Cardiac septum (tissue), 1 donor: Measurements from ENCODE around the gene NACA2. TPM values are rescaled to one million over a fixed set of nuclear protein-coding genes. Genes with fewer than 3 reads are reported as not detected.
"Not testable (repeated sequence)": the region's sequence is repeated elsewhere in the genome, so short reads cannot be mapped to it uniquely, and the experiment has no call there.

ENCODE experiments used
- DNase-seq: peaks from one replicate; pipeline ENCODE4 v3.0.0-alpha.2; 2020; ENCODE audit warnings: low spot score
- intact Hi-C: fragments of 100-400 bp; cut with DNase I; formaldehyde crosslinking; loops from one replicate; pipeline ENCODE4 v1.14.0; 2022
- long read RNA-seq: library from polyadenylated mRNA; unstranded; transcript quantifications from one replicate; pipeline ENCODE4 v2.0.0, GENCODE V29; 2021
- total RNA-seq: library from RNA; stranded (reverse); fragmentation: NEBNext Ultra II Directional; extraction: Animal tissue kit (Norgen Biotek cat#: 25700); gene quantifications from one replicate; pipeline ENCODE4 v1.2.1, GENCODE V29; 2021
- donor health status: DM: no; HTN: no; CAD: no.

NACA2 gene
- not detected for total RNA-seq
- long read RNA-seq = 0 reads

DNA sequence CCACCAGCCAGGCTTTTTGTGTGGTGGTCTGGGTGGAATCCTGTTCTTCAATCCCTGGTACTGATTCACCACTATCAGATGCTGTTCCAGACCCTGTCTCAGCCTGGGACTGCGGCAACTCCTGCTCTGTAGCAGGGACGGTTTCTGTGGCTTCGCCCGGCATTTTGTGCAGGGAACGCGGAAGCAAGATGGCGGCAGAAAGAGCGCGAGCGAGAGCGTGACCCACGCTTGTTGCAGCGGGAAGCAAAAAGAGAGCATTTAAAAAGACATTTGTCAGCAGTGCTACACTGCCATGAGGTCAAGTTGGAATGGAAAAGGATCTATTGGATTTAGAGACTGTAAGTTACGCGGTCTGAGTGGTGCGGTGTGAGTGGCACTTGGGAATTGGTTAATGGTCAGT lies at the start of gene NACA2:
NACA2 (minus strand) TSS at position 202 of the 400 bp plus-strand sequence; CDS start at position 163, 39 bp downstream.
- DNase-seq = no peak
- intact Hi-C loops = no loop called here

DNA sequence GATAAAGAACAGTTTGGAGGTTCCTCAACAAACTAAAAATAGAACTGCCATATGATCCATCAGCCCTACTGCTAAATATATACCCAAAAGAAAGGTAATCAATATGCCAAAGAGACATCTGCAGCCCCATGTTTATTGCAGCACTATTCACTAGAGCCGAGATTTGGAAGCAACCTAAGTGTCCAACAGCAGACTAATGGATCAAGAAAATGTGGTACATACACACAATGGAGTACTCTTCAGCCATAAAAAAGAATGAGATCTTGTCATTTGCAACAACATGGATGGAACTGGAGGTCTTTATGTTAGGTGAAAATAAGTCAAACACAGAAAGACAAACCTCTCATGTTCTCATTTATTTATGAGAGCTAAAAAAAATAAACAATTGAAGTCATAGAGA lies 48.8 kb upstream of the NACA2 start:
- DNase-seq = no peak
- intact Hi-C loops = no loop called here

DNA sequence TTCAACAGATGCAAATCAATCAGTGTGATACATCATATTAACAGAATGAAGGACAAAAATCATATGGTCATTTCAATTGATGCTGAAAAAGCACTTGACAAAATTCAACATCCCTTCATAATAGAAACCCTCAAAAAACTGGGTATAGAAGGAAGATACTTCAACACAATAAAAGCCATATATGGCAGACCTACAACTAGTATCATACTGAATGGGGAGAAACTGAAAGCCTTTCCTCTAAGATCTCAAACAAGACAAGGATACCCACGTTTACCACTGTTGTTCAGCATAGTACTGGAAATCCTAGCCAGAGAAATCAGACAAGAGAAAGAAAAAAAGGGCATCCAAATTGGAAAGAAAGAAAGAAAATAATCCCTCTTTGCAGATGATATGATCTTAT lies 47.1 kb upstream of the NACA2 start:
- DNase-seq = no peak
- intact Hi-C loops = no loop called here

DNA sequence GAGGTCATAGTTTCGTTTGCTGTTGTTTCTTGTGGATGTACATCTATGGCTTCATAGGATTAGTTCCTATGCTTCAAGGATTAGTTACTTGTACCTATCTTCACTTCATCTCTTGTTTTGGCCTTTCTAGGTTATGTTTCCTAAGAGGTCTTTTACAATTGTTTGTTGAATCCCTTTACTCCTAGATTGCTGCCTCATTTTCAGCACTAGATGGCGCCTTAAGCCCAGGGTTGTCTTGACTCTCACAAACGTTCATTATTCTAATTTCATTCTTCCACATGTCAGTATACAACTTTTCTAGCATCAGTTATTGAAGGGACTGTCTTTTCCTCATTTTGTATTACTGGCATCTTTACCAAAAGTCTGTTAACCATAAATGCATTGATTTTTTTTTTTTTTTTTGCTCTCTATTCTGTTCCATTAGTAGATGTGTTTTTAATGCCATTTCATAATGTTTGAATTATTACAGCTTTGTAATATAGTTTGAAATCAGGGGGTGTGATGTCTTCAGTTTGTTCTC lies 45.0 kb upstream of the NACA2 start:
- intact Hi-C loops = no loop called here
- DNase-seq = no peak

DNA sequence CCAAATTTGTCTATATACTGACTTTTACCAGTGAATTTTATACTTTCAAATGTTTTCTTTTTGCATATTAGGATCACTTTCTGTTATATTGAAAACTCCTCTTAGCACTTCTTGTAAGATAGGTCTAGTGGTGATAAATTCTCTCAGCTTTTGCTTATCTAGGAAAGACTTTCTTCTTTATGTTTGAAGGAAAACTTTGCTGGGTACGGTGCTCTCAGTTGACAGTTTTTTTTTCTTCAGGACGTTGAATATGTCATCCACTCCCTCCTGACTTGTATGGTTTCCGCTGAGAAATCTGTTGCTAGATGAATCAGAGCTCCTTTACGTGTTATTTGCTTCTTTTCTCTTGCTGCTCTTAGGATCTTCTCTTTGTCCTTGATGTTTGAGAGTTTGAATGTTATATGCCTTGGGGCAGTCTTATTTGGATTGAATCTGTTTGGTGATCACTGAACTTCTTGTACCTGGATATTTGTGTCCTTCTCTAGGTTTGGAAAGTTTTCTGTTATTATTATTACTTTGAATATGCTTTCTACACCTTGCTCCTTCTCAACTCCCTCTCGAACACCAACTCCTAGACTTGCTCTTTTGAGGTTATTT lies 44.0 kb upstream of the NACA2 start:
- no peak for DNase-seq
- intact Hi-C loops = no loop called here

DNA sequence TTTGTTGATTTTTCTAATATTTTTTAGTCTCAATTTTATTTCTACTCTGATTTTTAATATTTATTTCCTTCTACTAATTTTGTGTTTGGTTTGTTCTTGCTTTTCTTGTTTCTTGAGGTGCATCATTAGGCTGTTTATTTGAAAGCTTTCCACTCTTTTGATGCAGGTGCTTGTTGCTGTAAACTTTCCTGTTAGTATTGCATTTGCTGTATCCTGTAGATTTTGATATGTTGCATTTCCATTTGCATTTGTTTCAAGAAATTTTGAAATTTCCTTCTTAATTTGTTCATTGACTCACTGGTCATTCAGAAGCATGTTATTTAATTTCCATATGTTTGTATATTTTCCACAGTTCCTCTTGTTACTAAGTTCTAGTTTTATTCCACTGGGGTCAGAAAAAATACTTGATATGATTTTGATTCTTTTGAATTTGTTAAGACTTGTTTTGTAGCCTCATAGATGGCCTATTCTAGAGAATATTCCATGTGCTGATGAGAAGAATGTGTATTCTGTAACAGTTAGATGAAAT lies 43.1 kb upstream of the NACA2 start:
- no peak for DNase-seq
- intact Hi-C loops = no loop called here

DNA sequence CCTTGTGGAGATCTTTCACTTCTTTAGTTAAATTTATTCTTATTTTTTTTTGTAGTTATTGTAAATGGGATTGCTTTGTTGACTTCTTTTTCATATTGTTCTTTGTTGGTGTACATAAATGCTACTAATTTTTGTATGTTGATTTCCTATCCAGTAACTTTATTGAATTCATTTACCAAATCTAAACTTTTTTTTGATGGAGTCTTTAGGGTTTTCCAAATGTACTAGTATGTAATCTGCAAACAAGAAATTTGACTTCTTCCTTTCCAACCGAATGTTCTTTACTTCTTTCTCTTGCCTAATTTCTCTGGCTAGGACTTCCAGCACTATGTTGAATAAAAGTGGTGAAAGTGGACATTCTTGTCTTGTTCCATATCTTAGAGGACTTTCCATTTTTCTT lies 41.8 kb upstream of the NACA2 start:
- intact Hi-C loops = no loop called here

DNA sequence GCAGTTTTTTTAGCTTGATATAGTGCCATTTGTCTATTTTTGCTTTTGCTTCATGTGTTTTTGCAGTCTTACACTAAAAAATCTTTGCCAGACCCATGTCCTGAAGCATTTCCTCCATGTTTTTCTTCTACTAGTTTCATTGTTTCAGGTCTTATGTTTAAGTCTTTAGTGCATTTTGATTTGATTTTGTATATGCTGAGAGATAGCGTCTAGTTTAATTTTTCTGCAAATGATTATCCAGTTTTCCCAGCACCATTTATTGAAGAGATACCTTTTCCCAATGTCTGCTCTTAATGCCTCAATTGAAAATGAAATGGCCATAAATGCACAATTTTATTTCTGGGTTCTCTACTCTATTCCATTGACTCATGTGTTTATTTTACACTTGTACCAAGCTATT lies 40.8 kb upstream of the NACA2 start:
- DNase-seq = no peak
- intact Hi-C loops = no loop called here

More for the DNA sequence above, 41.8 kb upstream of the NACA2 start:
- DNase-seq = no peak

DNA sequence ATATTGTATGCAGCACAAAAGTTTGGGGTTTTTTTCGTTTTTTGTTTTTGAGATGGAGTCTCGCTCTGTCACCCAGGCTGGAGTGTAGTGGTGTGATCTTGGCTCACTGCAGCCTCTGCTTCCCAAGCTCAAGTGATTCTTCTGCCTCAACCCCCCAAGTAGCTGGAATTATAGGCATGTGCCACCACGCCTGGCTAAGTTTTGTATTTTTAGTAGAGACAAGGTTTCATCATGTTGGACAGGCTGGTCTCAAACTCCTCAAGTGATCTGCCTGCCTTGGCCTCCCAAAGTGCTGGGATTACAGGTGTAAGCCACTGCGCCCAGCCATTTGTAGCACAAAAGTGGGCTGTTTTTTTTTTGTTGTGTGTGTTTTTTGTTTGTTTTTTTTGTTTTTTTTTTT lies 37.1 kb upstream of the NACA2 start:
- intact Hi-C loops, DNase-seq: not testable (repeated sequence)

DNA sequence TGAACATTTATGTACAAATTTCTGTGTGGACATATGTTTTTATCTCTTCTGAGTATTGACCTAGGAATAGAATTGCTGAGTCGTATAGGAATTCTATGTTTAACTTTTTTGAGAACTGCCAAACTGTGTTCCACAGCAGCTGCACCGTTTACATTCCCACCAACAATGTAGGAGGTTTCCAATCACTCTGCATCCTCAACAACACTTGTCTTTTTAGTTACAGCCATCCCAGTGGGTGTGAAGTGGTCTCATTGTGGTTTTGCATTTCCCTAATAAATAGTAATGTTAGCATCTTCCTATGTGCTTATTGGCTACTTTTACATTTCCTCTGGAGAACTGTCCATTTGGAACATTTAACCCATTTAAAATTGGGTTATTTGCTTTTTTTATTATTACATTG lies 36.6 kb upstream of the NACA2 start:
- intact Hi-C loops = no loop called here
- no peak for DNase-seq

DNA sequence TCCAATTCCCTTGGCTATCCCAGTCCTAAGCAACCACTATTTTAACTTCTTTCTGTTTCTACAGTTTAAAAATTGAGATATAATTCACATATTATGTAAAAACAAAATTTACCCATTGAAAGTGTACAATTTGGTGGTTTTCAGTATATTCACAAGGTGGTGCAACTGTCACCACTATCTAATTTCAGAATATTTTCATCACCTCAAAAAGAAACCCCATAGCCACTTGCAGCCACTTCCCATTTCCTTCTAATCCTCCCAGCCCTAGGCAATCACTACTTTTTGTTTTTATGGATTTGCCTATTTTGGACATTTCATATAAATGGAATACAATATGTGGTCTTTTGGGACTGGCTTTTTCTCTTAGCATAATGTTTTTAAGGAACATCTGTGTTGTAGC lies 36.1 kb upstream of the NACA2 start:
- intact Hi-C loops = no loop called here
- no peak for DNase-seq

DNA sequence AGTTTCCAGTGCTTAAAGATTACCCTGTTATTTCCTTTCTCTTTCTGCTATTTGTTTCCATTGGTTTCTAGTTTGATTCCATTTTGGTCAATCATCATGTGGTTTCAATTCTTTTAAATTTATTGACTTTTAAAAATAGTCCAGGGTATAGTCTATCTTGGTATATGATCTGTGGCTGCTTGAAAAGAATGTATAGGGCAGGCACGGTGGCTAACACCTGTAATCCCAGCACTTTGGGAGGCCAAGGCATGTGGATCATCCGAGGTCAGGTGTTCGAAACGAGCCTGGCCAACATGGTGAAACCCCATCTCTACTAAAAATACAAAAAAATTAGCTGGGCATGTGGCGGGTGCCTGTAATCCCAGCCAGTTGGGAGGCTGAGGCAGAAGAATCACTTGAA lies 34.5 kb upstream of the NACA2 start:
- intact Hi-C loops = no loop called here
- no peak for DNase-seq

DNA sequence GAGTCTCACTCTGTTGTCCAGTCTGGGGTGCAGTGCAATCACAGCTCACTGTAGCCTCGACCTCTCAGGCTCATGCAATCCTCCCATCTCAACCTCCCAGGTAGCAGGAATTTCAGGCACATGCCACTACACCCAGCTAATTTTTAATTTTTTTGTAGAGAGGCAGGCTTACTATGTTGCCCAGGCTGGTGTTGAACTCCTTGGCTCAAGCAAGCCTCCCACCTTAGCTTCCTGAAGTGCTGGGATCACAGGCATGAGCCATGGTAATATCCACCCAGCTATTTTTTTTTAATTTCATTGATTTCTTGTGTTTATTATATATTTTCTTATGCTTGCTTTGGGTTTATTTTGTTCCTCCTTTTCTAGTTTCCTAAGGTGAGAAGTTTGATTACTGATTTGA lies 33.9 kb upstream of the NACA2 start:
- intact Hi-C loops = no loop called here
- no peak for DNase-seq

DNA sequence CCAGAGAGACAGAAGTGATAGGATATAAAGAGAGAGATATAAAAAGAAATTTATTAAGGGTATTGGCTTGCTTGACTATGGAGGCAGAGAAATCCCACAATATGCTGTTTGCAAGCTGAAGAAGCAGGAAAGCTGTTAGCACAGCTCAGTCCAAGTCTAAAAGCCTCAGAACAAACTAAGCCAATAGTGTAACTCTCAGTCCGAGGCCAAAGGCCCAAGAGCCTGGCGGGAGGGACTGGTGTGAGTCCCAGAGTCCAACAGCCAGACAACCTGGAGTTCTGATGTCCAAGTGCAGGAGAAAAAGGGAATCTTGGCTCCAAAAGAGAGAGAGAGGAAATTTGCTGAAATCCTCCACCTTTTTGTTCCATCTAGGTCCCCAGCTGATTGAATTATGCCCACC lies 30.3 kb upstream of the NACA2 start:
- no peak for DNase-seq
- intact Hi-C loops = no loop called here

DNA sequence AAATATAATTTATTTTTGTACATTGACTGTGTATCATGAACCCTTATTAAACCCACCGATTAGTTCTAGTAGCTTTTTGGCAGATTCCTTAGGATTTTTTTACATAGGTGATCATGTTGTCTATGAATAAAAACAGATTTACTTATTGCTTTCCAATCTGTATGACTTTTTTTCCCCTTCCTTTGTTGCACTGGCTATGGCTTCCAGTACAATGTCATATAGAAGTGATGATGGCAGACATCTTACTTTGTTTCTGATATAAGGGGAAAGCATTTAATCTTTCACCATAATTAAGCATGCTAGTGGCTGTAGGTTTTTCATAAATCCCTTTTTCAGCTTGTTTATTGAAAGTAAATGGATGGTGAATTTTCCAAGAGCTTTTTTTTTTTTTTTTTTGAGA lies 28.9 kb upstream of the NACA2 start:
- no peak for DNase-seq
- intact Hi-C loops = no loop called here

DNA sequence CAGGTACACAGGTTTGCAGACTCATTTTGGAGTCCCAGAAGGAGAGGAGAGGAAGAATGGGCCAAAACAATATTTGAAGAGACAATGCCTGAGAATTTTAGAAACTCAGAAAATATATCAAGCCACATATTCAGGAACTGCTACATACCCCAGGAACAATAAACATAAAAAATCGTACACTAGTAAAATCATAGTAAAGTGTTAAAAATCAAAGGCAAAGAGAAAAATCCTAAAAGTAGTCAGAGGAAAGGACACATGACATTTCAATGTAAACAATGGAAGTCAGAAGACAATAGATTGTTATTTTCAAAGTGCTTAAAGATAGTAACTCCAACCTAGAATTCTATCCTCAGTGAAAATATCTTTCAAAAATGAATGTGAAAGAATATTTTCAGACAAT lies 28.5 kb upstream of the NACA2 start:
- intact Hi-C loops = no loop called here
- no peak for DNase-seq

DNA sequence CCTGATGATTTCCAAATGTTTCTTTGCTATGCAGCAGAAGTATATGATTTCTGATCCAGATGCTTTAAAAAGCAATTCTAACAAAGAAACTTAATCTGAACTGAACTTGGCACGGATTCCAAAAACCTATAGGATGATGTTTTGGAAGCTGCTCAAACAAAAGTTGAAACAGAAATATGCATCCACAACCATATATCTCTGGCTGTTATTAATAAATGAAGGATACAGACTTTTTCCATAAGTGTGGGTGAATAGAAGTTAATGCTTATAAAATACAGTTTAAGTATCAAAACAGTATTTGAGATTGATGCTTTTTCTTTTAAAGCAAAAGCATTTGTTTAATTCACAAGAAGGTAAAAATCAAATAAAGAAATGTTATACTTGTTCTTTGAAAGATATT lies 27.9 kb upstream of the NACA2 start:
- no peak for DNase-seq
- intact Hi-C loops = no loop called here

DNA sequence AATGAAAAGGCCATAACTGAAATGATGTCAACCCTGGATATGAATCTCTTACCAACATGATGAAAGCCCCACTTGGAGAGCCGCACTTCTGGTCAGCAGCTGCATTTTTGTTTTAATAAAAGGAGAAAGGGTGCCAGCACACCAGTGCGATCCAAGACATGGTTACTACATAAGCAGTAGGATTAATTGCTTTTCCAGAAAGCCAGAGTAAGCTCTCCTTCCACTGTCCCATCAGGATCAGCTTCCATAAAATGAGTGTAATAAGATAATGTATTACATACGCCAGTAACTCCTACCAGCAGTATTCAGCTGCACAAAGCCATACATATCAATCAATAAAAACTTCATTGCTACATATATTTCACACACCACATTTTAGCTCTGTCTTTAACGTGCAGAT lies 26.3 kb upstream of the NACA2 start:
- DNase-seq = no peak
- intact Hi-C loops = no loop called here

DNA sequence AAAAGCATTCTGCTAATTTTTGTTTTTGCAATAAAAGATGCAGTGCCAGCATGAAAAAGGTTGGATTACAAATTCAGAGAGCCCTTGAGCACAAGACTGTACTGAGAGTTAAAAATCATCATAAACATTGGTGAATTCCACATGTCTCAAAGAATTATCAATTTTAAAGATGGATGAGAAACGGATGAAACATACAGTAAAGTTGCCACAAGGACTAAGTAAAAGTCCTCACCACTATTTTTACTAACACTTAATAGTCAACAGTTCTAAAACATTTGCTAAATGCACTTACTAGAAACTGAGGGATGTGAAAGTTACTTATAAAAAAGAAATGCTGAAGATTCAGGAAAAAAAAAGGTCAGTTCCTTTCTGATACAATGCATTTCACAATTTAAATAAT lies 25.8 kb upstream of the NACA2 start:
- intact Hi-C loops = no loop called here
- no peak for DNase-seq

DNA sequence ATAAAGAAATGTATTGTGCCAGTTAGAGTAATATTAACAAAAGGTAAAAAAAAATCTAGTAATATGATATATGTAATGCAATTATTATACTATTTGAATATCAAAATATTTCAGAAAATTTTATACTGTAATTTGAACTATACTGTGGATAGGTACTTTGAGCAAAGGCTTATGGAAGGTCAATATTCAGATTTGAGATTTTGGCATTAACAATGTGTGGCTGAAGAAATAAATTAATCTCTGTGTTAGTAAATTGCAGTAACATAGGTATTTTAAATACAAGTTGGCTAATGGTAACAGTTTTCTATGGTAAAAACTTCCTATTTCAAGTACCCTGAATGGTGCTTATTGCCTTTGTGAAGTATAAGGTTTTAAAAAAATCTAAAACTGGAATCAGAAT lies 23.2 kb upstream of the NACA2 start:
- DNase-seq = no peak
- intact Hi-C loops = no loop called here

DNA sequence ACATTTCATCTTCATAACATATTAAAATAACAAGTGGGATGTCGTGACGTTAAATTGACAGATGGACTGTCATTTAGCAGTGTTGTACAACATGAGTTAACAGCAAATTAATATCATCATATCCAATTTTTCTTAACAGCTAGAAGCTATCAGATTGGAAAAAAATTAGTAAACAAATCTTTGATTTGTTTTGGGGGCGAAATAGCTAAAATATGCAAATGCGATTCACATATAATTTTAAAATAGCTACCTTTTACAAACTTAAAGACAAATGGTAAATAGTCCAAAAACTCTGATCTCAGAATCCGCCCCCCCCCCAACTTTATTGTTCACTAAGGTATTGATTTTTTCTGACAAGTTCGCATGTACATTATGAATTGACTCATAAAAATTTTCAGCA lies 20.3 kb upstream of the NACA2 start:
- DNase-seq = no peak
- intact Hi-C loops = no loop called here

DNA sequence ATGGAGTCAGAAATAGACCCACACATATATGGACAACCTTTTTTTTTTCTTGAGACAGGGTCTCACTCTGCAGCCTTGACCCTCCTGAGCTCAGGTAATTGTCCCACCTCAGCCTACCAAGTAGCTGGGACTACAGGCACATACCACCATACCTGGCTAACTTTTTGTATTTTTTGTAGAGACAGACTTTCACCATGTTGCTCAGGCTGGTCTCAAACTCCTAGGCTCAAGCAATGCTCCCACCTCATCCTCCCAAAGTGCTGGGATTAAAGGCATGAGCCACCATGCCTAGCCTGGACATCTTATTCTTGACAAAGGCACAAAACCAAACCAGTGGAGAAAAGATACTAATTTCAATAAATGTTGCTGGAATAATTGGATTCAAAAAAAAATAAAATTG lies 14.7 kb upstream of the NACA2 start:
- no peak for DNase-seq
- intact Hi-C loops = no loop called here
